ENCODE results near the gene NEK8. TPM values are rescaled to one million over a fixed set of nuclear protein-coding genes. Genes with fewer than 3 reads are reported as not detected.

NEK8 gene
- polyA plus RNA-seq, 1 donor from 2014 or later, result 1.5 TPM

- Histone ChIP-seq H3F3A (ENCODE audit: insufficient read depth, low read length, poor library complexity, severe bottlenecking) (no peaks in the 10 kb centered on the region), H4K20me1 (ENCODE audit: insufficient read depth) (no peaks in the 10 kb centered on the region), H2AFZ (ENCODE audit: low read depth, low read length) (no peak overlapping the region), H3K4me3 (ENCODE audit: low read length) (no peak overlapping the region), H3K9ac (ENCODE audit: low read length) (no peak overlapping the region), H3K36me3 (ENCODE audit: insufficient read depth, low read length) (peaks cover 28% of the 10 kb centered on the region), H3K79me2 (replicated peaks; ENCODE audit: insufficient read depth, low read length) (no peaks in the 10 kb centered on the region), H3K9me2 (ENCODE audit: insufficient read depth, low read length) (no peaks in the 10 kb centered on the region), H3K27me3 (ENCODE audit: insufficient read depth, low read depth, low read length) (no peaks in the 10 kb centered on the region), H3K27ac (ENCODE audit: low read length) (no peak overlapping the region), H3K4me2 (ENCODE audit: low read length) (no peak overlapping the region), H3K9me3 (ENCODE audit: low read length) (no peaks in the 10 kb centered on the region)
- TF ChIP-seq EP300 (conservative IDR thresholded peaks at IDR 0.05; ENCODE audit: poor library complexity, severe bottlenecking) (no peak), MXI1 (conservative IDR thresholded peaks at IDR 0.05; ENCODE audit: poor library complexity, severe bottlenecking) (no peak), EZH2 (IDR thresholded peaks at IDR 0.05; ENCODE audit: borderline replicate concordance, insufficient read depth, low read length, poor library complexity, severe bottlenecking) (no peak), CTCF (IDR thresholded peaks at IDR 0.05; ENCODE audit: poor library complexity, severe bottlenecking) (no peak), POLR2AphosphoS5 (IDR thresholded peaks at IDR 0.05) (no peak), RAD21 (conservative IDR thresholded peaks at IDR 0.05) (no peak), SMC3 (conservative IDR thresholded peaks at IDR 0.05; ENCODE audit: poor library complexity) (no peak), TAF1 (IDR thresholded peaks at IDR 0.05; ENCODE audit: low read depth) (no peak)
- TF ChIP-seq, protein P1, sequence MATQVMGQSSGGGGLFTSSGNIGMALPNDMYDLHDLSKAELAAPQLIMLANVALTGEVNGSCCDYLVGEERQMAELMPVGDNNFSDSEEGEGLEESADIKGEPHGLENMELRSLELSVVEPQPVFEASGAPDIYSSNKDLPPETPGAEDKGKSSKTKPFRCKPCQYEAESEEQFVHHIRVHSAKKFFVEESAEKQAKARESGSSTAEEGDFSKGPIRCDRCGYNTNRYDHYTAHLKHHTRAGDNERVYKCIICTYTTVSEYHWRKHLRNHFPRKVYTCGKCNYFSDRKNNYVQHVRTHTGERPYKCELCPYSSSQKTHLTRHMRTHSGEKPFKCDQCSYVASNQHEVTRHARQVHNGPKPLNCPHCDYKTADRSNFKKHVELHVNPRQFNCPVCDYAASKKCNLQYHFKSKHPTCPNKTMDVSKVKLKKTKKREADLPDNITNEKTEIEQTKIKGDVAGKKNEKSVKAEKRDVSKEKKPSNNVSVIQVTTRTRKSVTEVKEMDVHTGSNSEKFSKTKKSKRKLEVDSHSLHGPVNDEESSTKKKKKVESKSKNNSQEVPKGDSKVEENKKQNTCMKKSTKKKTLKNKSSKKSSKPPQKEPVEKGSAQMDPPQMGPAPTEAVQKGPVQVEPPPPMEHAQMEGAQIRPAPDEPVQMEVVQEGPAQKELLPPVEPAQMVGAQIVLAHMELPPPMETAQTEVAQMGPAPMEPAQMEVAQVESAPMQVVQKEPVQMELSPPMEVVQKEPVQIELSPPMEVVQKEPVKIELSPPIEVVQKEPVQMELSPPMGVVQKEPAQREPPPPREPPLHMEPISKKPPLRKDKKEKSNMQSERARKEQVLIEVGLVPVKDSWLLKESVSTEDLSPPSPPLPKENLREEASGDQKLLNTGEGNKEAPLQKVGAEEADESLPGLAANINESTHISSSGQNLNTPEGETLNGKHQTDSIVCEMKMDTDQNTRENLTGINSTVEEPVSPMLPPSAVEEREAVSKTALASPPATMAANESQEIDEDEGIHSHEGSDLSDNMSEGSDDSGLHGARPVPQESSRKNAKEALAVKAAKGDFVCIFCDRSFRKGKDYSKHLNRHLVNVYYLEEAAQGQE (IDR thresholded peaks at IDR 0.05; ENCODE audit: borderline replicate concordance), result no peak
Measured at GRCh38 chr17:28686296-28686695, 42.3 kb upstream of the NEK8 start.

GRCh38 chr17:28688481-28688880 is 40.1 kb upstream of the NEK8 start:
- H3K9me2 ChIP-seq (ENCODE audit: insufficient read depth, low read length), result no peaks in the 10 kb centered on the region
- H3K27ac ChIP-seq (ENCODE audit: low read length), result no peak overlapping the region
- TF ChIP-seq MXI1 (conservative IDR thresholded peaks at IDR 0.05; ENCODE audit: poor library complexity, severe bottlenecking), result no peak
- no peaks in the 10 kb centered on the region for H3K79me2 ChIP-seq (replicated peaks; ENCODE audit: insufficient read depth, low read length)
- H3K4me3 ChIP-seq (ENCODE audit: low read length), result no peak overlapping the region
- H3K4me2 ChIP-seq (ENCODE audit: low read length), result no peak overlapping the region
- H3K9ac ChIP-seq (ENCODE audit: low read length), result no peak overlapping the region
- no peak overlapping the region for H2AFZ ChIP-seq (ENCODE audit: low read depth, low read length)
- no peaks in the 10 kb centered on the region for H3K9me3 ChIP-seq (ENCODE audit: low read length)
- H3K36me3 ChIP-seq (ENCODE audit: insufficient read depth, low read length), result peaks cover 23% of the 10 kb centered on the region
- H4K20me1 ChIP-seq (ENCODE audit: insufficient read depth), result no peaks in the 10 kb centered on the region
- H3K27me3 ChIP-seq (ENCODE audit: insufficient read depth, low read depth, low read length), result no peaks in the 10 kb centered on the region
- H3F3A ChIP-seq (ENCODE audit: insufficient read depth, low read length, poor library complexity, severe bottlenecking), result no peaks in the 10 kb centered on the region

DNA sequence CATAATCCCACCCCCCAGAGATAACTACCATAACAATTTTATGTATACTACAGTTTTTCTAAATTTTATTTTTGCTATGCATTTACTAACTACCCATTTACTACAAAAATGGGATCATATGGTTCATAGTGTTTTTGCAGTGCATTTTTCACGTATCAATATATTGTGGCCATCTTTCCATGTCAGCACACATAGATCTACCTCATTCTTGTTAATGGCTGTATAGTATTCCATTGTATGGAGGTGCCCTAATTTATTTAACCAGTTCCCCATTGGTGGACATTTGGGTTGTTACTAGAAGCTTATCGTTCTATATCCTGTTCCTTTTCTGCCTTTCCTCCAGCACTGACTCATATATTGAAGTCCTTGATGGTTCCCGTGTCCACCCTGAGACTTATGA is 39.6 kb upstream of the NEK8 start:
- Histone ChIP-seq H3K27ac (ENCODE audit: low read length) (no peak overlapping the region), H3K27me3 (ENCODE audit: insufficient read depth, low read depth, low read length) (no peaks in the 10 kb centered on the region), H3K4me2 (ENCODE audit: low read length) (no peak overlapping the region), H3K4me3 (ENCODE audit: low read length) (no peak overlapping the region), H3F3A (ENCODE audit: insufficient read depth, low read length, poor library complexity, severe bottlenecking) (no peaks in the 10 kb centered on the region), H4K20me1 (ENCODE audit: insufficient read depth) (no peaks in the 10 kb centered on the region), H3K9me2 (ENCODE audit: insufficient read depth, low read length) (no peaks in the 10 kb centered on the region), H3K9me3 (ENCODE audit: low read length) (no peaks in the 10 kb centered on the region), H3K36me3 (ENCODE audit: insufficient read depth, low read length) (peaks cover 23% of the 10 kb centered on the region), H2AFZ (ENCODE audit: low read depth, low read length) (no peak overlapping the region), H3K79me2 (replicated peaks; ENCODE audit: insufficient read depth, low read length) (no peaks in the 10 kb centered on the region), H3K9ac (ENCODE audit: low read length) (no peak overlapping the region)
- TF ChIP-seq TAF1 (IDR thresholded peaks at IDR 0.05; ENCODE audit: low read depth), result no peak
- no peak for TF ChIP-seq EZH2 (IDR thresholded peaks at IDR 0.05; ENCODE audit: borderline replicate concordance, insufficient read depth, low read length, poor library complexity, severe bottlenecking)
- no peak for TF ChIP-seq EP300 (conservative IDR thresholded peaks at IDR 0.05; ENCODE audit: poor library complexity, severe bottlenecking)
- no peak for TF ChIP-seq MXI1 (conservative IDR thresholded peaks at IDR 0.05; ENCODE audit: poor library complexity, severe bottlenecking)
- no peak for TF ChIP-seq RAD21 (conservative IDR thresholded peaks at IDR 0.05)
- TF ChIP-seq CTCF (IDR thresholded peaks at IDR 0.05; ENCODE audit: poor library complexity, severe bottlenecking), result no peak
- no peak for TF ChIP-seq POLR2AphosphoS5 (IDR thresholded peaks at IDR 0.05)
- no peak for TF ChIP-seq SMC3 (conservative IDR thresholded peaks at IDR 0.05; ENCODE audit: poor library complexity)
- TF ChIP-seq, protein P1 (IDR thresholded peaks at IDR 0.05; ENCODE audit: borderline replicate concordance), result no peak
